PFSK-1 (cell line): ENCODE data around the gene DYNLL1.

Experiments used
- POLR2AphosphoS5 ChIP-seq: IDR thresholded peaks from 2 replicates; pipeline ENCODE4 v1.6.1; 2012; ENCODE audit warnings: low read depth, mild to moderate bottlenecking, control low read depth, low read length, moderate library complexity
- REST ChIP-seq, 2 experiments: IDR thresholded peaks; 2 replicates each; pipeline versions ENCODE4 v1.6.1 to v1.8.0; 2011 to 2012; ENCODE audit warnings: low read depth in 2 of 2, low read length in 2 of 2, control low read depth in 1 of 2, inconsistent platforms in 1 of 2, mild to moderate bottlenecking in 1 of 2, moderate library complexity in 1 of 2; ENCODE audit not compliant: insufficient read depth in 1 of 2
- SIN3A ChIP-seq: IDR thresholded peaks from 2 replicates; pipeline ENCODE4 v1.6.1; 2012; ENCODE audit warnings: mild to moderate bottlenecking, low read length, moderate library complexity, borderline replicate concordance; ENCODE audit not compliant: insufficient read depth
- TAF1 ChIP-seq: IDR thresholded peaks from 2 replicates; pipeline ENCODE4 v1.6.1; 2012; ENCODE audit warnings: low read length, control low read depth, borderline replicate concordance; ENCODE audit not compliant: insufficient read depth

GRCh38 chr12:120515496-120515895, 19.6 kb downstream of the DYNLL1 start:
- TF ChIP-seq SIN3A = no peak
- TF ChIP-seq POLR2AphosphoS5 = no peak
- TF ChIP-seq REST (IDR thresholded peaks at IDR 0.05; ENCODE audit: insufficient read depth in 1 of 2, low read depth in 2 of 2, low read length in 2 of 2) = no peak
- no peak for TF ChIP-seq TAF1
